ENCODE results near the gene GIGYF2.

Gene GIGYF2

DNA sequence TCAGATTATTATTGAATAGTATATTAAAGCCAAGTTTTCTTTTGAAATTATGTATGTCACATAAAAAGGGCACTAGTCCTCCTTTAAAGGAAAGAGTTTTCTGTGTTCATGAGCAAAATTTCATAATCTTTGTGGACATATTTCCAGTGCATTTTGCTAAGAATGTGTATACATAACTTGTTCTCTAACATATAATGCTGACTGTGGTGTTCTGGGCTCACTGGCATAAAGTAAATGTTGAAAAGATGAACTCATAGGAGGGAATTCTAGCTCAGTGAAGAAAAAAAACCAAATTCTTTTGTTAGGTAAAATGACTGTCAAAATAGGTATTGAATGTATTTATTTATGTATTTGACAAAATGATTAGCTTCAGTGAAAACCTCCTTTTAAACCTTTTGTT is 73.1 kb downstream of the GIGYF2 start:
- DNase-seq: no peak

DNA sequence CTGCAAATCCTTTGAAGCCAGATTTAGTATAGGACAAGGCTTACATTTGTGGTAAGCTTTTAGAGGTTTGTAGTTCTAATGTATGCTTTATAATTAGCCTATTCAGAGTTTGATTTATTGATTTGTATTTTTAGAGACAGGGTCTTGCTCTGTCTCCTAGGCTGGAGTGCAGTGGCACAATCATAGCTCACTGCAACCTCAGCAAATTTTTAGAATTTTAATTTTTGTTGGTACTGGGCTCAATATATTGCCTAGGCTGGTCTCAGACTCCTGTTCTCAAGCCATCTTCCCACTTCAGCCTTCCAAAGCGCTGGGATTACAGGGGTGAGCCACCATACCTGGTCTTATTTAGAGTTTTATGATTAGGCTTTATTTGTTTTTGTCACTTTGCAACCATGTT is 74.7 kb downstream of the GIGYF2 start:
- DNase-seq: no peak

DNA sequence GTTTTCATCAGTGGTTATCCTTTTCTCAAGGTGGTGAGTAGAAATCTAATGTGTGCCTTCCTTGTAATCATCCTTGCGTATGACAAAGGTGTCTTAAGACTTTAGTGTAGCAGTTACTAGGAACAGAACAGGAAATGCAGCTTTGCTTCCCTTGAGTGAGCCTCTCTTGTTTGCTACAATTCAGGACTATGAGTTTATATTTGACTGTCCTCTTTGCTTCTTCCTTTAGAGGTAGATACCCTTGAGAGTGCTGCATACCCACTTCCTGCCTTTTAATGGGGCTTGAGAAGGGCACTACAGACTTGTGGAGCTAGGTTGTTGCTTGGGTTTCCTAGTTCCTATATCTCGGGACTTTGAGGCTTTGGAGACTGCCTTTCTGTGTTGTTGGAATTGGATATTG is 75.4 kb downstream of the GIGYF2 start:
- no peak for DNase-seq

GRCh38 chr2:232773815-232774214 is 76.7 kb downstream of the GIGYF2 start:
- no peak for DNase-seq

- no peak for DNase-seq
Measured at GRCh38 chr2:232776435-232776834, 79.3 kb downstream of the GIGYF2 start, which contains the start of gene KCNJ13. Gene KCNJ13 (minus strand): TSS chr2:232776565. CDS start chr2:232771362, 5,203 bp downstream.

DNA sequence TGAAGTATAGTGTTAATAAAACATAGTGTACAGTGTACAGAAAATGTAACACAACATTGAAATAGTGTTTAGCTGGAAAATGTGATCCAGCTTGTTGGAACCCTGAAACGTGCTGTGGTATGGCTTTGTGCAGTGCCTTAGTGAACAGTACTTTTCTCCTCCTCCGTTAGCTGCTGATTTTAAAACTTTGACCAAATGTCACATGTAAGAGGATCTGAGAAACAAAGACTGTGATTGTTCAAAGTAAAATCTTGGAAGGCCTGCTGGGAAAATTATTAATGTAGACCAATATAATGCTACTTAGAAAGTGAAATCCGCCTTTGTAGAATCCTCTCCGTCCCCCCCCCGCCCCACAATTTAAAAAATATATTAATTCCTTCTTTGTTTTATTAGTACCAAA is 80.1 kb downstream of the GIGYF2 start:
- DNase-seq: no peak

- no peak for DNase-seq
Measured at GRCh38 chr2:232779465-232779864, 82.3 kb downstream of the GIGYF2 start.

DNA sequence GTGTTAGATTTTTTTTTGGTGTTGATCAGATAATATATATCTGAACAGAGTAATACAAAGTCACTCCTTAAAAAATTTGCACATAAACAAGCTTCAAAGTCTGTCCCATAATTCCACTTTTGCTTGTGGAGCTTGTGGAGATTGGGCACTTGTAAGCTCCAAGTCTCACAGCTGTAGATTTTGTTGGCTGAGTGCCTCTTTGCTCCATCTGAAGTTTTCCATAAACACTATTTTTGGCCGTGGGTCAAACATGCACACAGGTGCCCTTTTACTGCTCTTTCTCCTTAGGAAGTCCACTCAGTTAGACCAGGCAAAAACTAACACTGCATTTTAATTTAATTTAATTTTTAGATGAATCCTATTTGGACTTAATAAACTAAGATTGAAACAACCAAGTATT is 82.8 kb downstream of the GIGYF2 start:
- DNase-seq: no peak

- no peak for DNase-seq
Measured at GRCh38 chr2:232781765-232782164, 84.6 kb downstream of the GIGYF2 start.

DNA sequence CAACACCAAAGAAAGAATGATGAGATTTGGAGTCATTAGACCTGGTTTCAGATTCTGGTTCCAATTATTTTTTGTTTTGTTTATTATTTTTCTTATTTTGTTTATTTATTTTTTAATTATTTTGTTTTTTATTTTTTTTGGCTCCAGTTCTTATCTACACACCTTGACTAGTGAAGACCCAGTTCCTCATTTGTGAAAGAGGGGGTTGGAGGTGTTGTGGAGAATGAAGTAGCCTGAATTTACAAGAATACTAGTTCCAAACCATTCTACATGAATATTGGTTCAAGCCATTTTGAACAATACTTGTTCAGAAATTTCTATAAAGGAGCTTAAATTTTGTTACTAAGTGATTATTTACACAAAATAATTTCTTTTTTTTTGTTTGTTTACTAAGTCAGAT is 86.1 kb downstream of the GIGYF2 start:
- DNase-seq: no peak

- DNase-seq: no peak
Measured at GRCh38 chr2:232787806-232788205, 90.7 kb downstream of the GIGYF2 start.

DNA sequence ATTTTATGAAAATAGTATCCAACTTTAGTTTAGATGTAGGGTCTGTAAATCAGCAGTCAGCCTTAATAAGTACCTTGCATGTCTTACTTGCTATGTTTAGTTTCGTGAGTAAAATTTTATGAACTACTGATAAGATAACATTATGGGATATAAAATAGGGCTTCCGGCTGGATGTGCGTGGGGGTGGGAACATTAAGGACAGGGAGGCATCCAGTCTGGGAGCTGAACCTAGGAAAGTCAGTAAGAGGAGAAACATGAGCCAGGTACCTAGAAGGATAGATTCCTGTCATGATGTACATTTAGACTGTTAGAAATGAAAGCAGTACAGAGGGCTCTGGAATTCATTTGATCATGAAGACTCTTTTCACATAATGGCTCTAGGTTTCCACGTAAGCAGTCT is 92.0 kb downstream of the GIGYF2 start:
- no peak for DNase-seq

GRCh38 chr2:232791518-232791917 is 94.4 kb downstream of the GIGYF2 start:
- DNase-seq: no peak

- no peak for DNase-seq
Measured at GRCh38 chr2:232793271-232793670, 96.1 kb downstream of the GIGYF2 start.

- no peak for DNase-seq
Measured at GRCh38 chr2:232794981-232795380, 97.8 kb downstream of the GIGYF2 start.

- no peak for DNase-seq
Measured at GRCh38 chr2:232795920-232796319, 98.8 kb downstream of the GIGYF2 start.

DNA sequence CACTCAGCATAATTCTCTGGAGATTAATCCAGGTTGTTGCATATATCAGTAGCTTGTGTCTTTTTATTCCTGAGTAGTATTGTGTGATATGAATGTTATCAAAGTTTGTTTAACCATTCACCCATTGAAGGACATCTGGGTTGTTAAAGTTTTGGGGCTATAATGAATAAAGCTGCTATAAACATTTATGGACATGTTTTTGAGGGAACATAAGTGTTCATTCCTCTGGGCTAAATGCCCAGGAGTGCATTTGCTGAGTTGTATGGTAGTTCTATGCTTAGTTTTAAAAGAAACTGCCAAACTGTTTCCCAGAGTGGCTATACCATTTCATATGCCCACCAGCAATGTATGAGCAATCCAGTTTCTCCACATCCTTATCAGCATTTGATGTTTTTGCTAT is 101.1 kb downstream of the GIGYF2 start:
- no peak for DNase-seq

GRCh38 chr2:232800166-232800565 is 103.0 kb downstream of the GIGYF2 start:
- no peak for DNase-seq

DNA sequence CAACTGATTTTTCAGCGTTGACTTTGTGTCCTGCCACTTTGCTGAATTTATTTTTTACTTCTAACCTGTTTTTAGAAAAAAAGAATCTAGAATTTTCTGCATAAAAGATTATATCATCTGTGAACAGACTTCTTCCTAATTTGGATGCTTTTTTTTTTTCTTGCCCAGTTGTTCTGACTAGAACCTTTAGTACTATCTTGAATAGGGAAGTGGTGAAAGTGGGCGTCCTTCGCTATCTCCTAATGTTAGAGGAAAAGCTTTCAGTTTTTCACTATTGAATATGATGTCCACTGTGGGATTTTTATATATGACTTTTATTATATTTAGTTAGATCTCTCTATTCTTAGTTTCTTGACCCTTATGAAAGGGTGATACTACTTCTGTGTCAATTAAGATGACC is 105.0 kb downstream of the GIGYF2 start:
- DNase-seq: no peak

DNA sequence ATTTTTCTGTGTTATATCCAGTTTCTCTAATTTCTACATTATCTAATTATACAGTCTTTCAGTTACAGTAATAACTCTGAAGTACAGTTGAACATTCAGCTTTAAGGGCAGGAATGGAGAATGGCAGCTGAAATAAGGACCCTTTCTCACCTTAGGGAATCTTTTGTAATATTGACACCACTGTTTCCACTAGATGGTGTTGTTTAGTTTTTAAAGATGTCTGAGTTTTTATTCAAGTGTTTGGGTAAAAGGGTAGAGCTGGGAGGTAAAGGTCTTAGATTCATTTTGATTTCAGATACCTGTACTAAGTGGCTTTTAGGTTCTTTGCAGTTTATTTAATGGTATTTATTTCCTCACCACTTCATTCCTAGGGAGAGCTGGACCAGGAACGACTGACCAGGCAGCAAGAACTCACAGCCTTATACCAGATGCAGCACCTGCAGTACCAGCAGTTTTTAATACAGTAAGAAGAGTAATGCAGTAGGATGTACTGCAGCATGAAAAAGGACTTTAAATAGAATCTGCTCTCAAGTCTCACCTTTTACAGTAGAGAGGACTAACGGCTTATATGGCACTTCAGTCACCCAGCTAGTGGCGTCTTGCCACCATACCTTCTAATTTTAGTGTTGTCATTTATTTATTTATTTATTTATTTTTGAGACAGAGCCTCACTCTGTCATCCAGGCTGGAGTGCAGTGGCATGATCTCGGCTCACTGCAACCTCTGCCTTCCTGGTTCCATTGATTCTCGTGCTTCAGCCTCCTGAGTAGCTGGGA is 112.4 kb downstream of the GIGYF2 start:
- no peak for DNase-seq

GRCh38 chr2:232810444-232810843 is 113.3 kb downstream of the GIGYF2 start:
- DNase-seq: no peak

- DNase-seq: no peak
Measured at GRCh38 chr2:232815569-232815968, 118.4 kb downstream of the GIGYF2 start.

- DNase-seq: no peak
Measured at GRCh38 chr2:232816657-232817056, 119.5 kb downstream of the GIGYF2 start.

DNA sequence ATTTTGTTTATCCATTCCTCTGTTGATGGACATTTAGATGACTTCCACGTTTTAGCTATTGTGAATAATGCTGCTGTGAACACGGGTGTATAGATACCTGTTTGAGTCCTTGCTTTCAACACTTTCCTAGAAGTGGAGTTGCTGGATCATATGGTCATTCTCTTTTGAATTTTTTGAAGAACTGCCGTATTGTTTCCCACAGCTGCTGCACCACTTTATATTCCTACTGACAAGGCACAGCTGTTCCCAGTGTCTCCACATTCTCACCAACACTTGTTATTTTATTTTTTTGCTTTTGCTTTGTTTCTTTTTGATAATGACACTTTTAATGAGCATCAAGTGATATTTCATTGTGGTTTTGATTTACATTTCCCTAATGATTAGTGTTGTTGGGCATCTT is 120.6 kb downstream of the GIGYF2 start:
- DNase-seq: no peak

DNA sequence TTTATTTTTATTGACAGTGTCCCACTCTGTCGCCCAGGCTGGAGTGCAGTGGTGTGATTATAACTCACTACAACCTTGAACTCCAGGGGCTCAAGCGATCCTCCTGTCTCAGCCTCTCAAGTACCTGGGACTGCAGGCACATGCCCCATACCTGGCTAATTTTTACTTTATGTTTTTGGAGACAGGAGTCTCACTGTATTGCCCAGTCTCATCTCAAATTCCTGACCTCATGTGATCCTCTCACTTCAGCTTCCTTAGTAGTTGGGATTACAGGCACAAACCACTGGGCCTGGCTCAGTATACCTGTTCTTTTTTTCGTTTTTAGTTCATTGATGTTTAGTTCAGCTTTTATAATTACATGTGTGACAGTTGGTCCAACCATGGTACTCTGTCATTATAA is 132.9 kb downstream of the GIGYF2 start:
- DNase-seq: no peak
